Prostate gland (tissue), 2 donors: ENCODE measurements around the gene EFS. TPM values are rescaled to one million over a fixed set of nuclear protein-coding genes. Genes with fewer than 3 reads are reported as not detected.

Experiments used
- DNase-seq: peaks from one replicate; pipeline ENCODE4 v3.0.0-alpha.2; 2019; ENCODE audit warnings: low spot score
- H3K27ac ChIP-seq, 2 donors: fragments of 200-600 bp; sonication (generic); 2 replicates each; pipeline ENCODE4 v1.5.1; 2017 to 2019
- H3K27me3 ChIP-seq: fragments of 200-600 bp; sonication (generic); replicated peaks from 2 replicates; pipeline ENCODE4 v1.5.1; 2019; ENCODE audit not compliant: insufficient read depth
- H3K36me3 ChIP-seq, 2 donors: fragments of 200-600 bp; sonication (generic); 1 replicate in 1 of 2; 2 replicates in 1 of 2; pipeline versions ENCODE4 v1.5.1 to v1.8.1; 2017 to 2019
- H3K4me1 ChIP-seq: fragments of 200-600 bp; sonication (generic); replicated peaks from 2 replicates; pipeline ENCODE4 v1.5.1; 2019
- H3K4me3 ChIP-seq, 2 donors: fragments of 200-600 bp; sonication (generic); 2 replicates each; pipeline ENCODE4 v1.5.1; 2017 to 2019
- H3K9me3 ChIP-seq: fragments of 200-600 bp; sonication (generic); 2 replicates; pipeline ENCODE4 v1.5.1; 2017
- CTCF ChIP-seq, 4 experiments: fragments of 200-600 bp in 2 of 4; fragments of 450-650 bp in 2 of 4; sonication (generic) in 2 of 4; IDR thresholded peaks; 1 replicate in 3 of 4; 2 replicates in 1 of 4; pipeline ENCODE4 v1.5.1; 2016 to 2019; ENCODE audit warnings: antibody characterized with exemption in 4 of 4, mild to moderate bottlenecking in 2 of 4, moderate library complexity in 2 of 4
- POLR2A ChIP-seq: fragments of 450-650 bp; IDR thresholded peaks from one replicate; pipeline ENCODE4 v1.6.1; 2016; ENCODE audit warnings: antibody characterized with exemption, mild to moderate bottlenecking
- POLR2AphosphoS5 ChIP-seq: sonication (generic); formaldehyde crosslinking; IDR thresholded peaks from one replicate; pipeline ENCODE4 v1.6.1; 2017; ENCODE audit warnings: antibody characterized with exemption
- WGBS: methylation state at CpG from one replicate; pipeline ENCODE4 v1.1.5; 2018; 5-methylcytosine and 5-hydroxymethylcytosine counted together
- intact Hi-C: fragments of 100-400 bp; cut with DNase I; formaldehyde crosslinking; loops from one replicate; pipeline ENCODE4 v1.14.2; 2022
- total RNA-seq, 2 donors: library from RNA; depleted of rRNA; stranded (reverse); fragments of >200 nt; gene quantifications; one replicate each; pipeline ENCODE4 v1.1.0, GENCODE V29; 2016

The EFS gene
- total RNA-seq, 2 donors from 2014 or later = 26.5 to 53.2 TPM

- intact Hi-C loops = loop anchor here (5.0 kb wide), 1 partner anchor 120 kb away; no protein-coding TSS in a partner anchor
- DNase-seq = no peak
- TF ChIP-seq CTCF (IDR thresholded peaks at IDR 0.05) = no peak
- TF ChIP-seq POLR2AphosphoS5 = no peak
- no peak for TF ChIP-seq POLR2A
- Histone ChIP-seq H3K4me3 (no peak overlapping the region), H3K9me3 (no peaks in the 10 kb centered on the region), H3K36me3 (no peaks in the 10 kb centered on the region), H3K4me1 (no peaks in the 10 kb centered on the region), H3K27ac (no peak overlapping the region), H3K27me3 (no peaks in the 10 kb centered on the region)
- 100% methylated on average over 6 of the region's 6 CpGs for WGBS
Measured at GRCh38 chr14:23382276-23382675, 17.3 kb upstream of the EFS start.

DNA sequence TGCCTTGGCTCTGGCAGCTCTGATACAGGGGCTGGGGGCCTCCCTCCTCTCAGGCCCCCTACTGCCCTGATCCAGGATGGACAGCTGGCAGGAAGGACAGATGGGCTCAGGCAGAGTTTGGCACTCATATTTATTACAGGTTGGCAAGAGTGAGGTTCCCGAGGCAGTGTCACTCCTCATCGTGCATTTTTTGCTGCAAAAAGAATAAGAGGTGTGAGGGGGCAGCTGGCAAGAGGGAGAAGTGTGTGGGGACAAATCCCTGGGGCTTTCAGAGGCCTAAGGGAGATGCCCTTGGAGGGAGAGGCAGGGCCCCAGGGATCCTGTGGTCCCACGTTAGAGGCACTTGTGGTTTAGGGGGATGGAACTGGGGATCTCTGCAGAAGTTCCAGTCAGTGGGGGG is 16.9 kb upstream of the EFS start:
- Histone ChIP-seq H3K4me3 (no peak overlapping the region), H3K4me1 (no peaks in the 10 kb centered on the region), H3K27ac (no peak overlapping the region), H3K9me3 (no peaks in the 10 kb centered on the region), H3K27me3 (no peaks in the 10 kb centered on the region), H3K36me3 (no peaks in the 10 kb centered on the region)
- TF ChIP-seq POLR2AphosphoS5 (no peak), POLR2A (no peak), CTCF (IDR thresholded peaks at IDR 0.05) (no peak)
- intact Hi-C loops = loop anchor here (5.0 kb wide), 1 partner anchor 120 kb away; no protein-coding TSS in a partner anchor
- 63% methylated on average over 3 of the region's 3 CpGs for WGBS
- DNase-seq = no peak

DNA sequence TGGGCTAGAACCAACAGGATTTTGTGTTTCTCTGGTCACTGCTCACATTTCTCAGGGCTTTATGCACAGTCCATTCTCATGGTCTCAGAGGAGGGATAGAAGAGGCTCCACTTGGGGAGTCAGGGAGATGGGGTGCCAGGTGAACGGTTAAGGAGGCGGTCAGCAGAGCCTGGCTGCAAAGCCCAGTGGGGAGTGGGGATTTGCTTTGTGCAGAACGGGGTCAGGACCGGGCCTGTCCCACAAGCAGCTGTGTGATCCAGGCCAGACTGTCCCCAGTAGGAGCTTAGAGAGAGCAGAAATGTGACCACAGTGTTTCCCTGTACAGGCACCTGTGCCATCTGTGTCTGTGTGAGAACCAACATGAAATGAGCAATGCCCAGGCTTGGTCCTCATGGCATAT is 16.0 kb upstream of the EFS start:
- intact Hi-C loops = loop anchor here (1.0 to 5.0 kb wide), 2 partner anchors 53 to 119 kb away; no protein-coding TSS in a partner anchor
- Histone ChIP-seq H3K27me3 (no peaks in the 10 kb centered on the region), H3K4me3 (no peak overlapping the region), H3K4me1 (no peaks in the 10 kb centered on the region), H3K9me3 (no peaks in the 10 kb centered on the region), H3K36me3 (no peaks in the 10 kb centered on the region), H3K27ac (no peak overlapping the region)
- 80% methylated on average over 4 of the region's 4 CpGs for WGBS
- DNase-seq = no peak
- no peak for TF ChIP-seq POLR2AphosphoS5
- no peak for TF ChIP-seq CTCF (IDR thresholded peaks at IDR 0.05)
- TF ChIP-seq POLR2A = no peak

DNA sequence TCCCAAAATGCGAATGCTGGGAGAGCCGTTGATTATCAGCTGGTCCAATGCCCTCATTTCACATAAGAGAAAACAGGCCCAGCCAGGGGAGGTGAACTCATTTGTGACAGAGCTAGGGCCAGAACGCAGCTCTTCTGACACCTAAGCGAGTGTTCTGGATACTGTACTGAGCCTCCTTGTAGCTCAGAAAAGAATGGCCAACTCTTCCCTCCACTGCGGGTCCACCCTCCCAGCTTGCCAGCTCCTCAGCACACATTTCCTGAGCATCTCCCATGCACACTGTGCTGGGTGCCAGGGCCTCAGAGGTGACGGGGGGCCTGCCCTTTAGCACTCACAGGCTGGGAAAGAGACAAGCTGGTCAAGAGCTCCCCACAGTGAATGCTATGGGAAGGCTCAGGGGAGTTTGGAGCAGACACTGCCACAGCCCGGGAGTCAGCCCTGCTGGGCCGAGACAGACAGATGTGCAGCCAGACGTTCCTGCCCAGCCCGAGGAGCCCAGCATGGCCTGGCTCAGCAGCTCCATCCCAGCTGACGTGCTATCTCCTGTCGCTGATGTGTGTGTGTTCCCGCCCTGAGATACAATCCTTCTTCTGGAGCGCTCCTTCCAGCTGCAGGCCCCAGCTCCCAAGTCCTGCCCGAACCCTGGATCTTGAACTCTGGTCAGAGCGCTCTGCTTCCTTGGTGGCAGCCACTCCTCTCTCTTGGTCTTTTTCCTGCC is 15.4 kb upstream of the EFS start:
- no peaks in the 10 kb centered on the region for H3K9me3 ChIP-seq
- H3K4me3 ChIP-seq = no peak overlapping the region
- TF ChIP-seq POLR2AphosphoS5 (no peak), POLR2A (no peak), CTCF (IDR thresholded peaks at IDR 0.05) (no peak)
- no peaks in the 10 kb centered on the region for H3K4me1 ChIP-seq
- H3K27ac ChIP-seq = no peak overlapping the region
- H3K36me3 ChIP-seq = no peaks in the 10 kb centered on the region
- WGBS = 63% methylated on average over 16 of the region's 16 CpGs
- intact Hi-C loops = loop anchor here (1.0 to 5.0 kb wide), 2 partner anchors 52 to 118 kb away; no protein-coding TSS in a partner anchor
- no peak for DNase-seq
- no peaks in the 10 kb centered on the region for H3K27me3 ChIP-seq
